NT2/D1 (cell line): ENCODE measurements around the gene NABP1.

ENCODE experiments used
- YY1 ChIP-seq: IDR thresholded peaks from 2 replicates; pipeline ENCODE4 v1.6.1; 2011; ENCODE audit not compliant: insufficient read length, insufficient read depth
- ZNF274 ChIP-seq: IDR thresholded peaks from 2 replicates; pipeline ENCODE4 v1.6.1; 2011; ENCODE audit warnings: mild to moderate bottlenecking, low read depth, low read length

- no peak for TF ChIP-seq YY1
- no peak for TF ChIP-seq ZNF274
Measured at GRCh38 chr2:191678437-191679100, 633 bp downstream of the NABP1 start.
